IMR-90 (cell line): Measurements from ENCODE around the gene NAA80. TPM values are rescaled to one million over a fixed set of nuclear protein-coding genes. Genes with fewer than 3 reads are reported as not detected.

Experiments used
- ATAC-seq: fragments of 200-7000 bp; cut with Tn5 transposase; 2 replicates; pipeline ENCODE4 v1.9.1; 2020; ENCODE audit warnings: low read depth, mild to moderate bottlenecking, moderate library complexity
- BruUV-seq: library from RNA; stranded (reverse); fragments of 400-500 nt; replicated peaks from 2 replicates; lab custom pipeline; 2021; lab: Mats Ljungman, UMichigan
- CTCF ChIA-PET: fragments of 300-600 bp; formaldehyde crosslinking; extraction: SDS; loops from one replicate; lab custom pipeline; 2021; ENCODE audit warnings: antibody characterized with exemption; lab: Yijun Ruan, JAX
- POLR2A ChIA-PET: fragments of 300-600 bp; sonication (Branson Sonifier 250); formaldehyde crosslinking; loops from one replicate; lab custom pipeline; 2022; ENCODE audit warnings: antibody characterized with exemption; ENCODE audit not compliant: unreplicated experiment; lab: Charles Lee
- DNase-seq: peaks from one replicate; pipeline ENCODE4 v3.0.0; 2013
- H2AFZ ChIP-seq: replicated peaks from 2 replicates; pipeline ENCODE3; 2013; ENCODE audit warnings: low read length, mild to moderate bottlenecking; ENCODE audit not compliant: poor library complexity
- H2AK5ac ChIP-seq: 2 replicates; pipeline ENCODE4 v1.6.1; 2013; ENCODE audit warnings: low read depth, low read length, inconsistent platforms
- H2AK9ac ChIP-seq: replicated peaks from 2 replicates; pipeline ENCODE3; 2013; ENCODE audit warnings: mild to moderate bottlenecking, low read depth, low read length, moderate library complexity; ENCODE audit not compliant: poor library complexity
- H2BK120ac ChIP-seq: 2 replicates; pipeline ENCODE4 v1.6.1; 2013; ENCODE audit warnings: low read depth, low read length, inconsistent platforms
- H2BK15ac ChIP-seq: 3 replicates; pipeline ENCODE4 v1.6.1; 2013; ENCODE audit warnings: low read depth, low read length, inconsistent platforms
- H2BK20ac ChIP-seq: 2 replicates; pipeline ENCODE4 v1.6.1; 2013; ENCODE audit warnings: low read depth, mild to moderate bottlenecking, inconsistent platforms, low read length, moderate library complexity
- H2BK5ac ChIP-seq: 2 replicates; pipeline ENCODE4 v1.6.1; 2013; ENCODE audit warnings: mild to moderate bottlenecking, low read depth, low read length, inconsistent platforms; ENCODE audit not compliant: poor library complexity, severe bottlenecking
- H3K14ac ChIP-seq: replicated peaks from 2 replicates; pipeline ENCODE4 v1.6.1; 2013; ENCODE audit warnings: low read depth, low read length, inconsistent platforms
- H3K18ac ChIP-seq: 2 replicates; pipeline ENCODE4 v1.6.1; 2013; ENCODE audit warnings: low read depth, low read length, control low read depth
- H3K23ac ChIP-seq: 2 replicates; pipeline ENCODE4 v1.6.1; 2013; ENCODE audit warnings: low read depth, low read length, inconsistent platforms
- H3K27ac ChIP-seq: 2 replicates; pipeline ENCODE4 v1.5.1; 2013; ENCODE audit warnings: mild to moderate bottlenecking, control low read depth, low read length; ENCODE audit not compliant: insufficient read depth
- H3K27me3 ChIP-seq: 2 replicates; pipeline ENCODE4 v1.6.1; 2013; ENCODE audit warnings: low read length; ENCODE audit not compliant: control insufficient read depth, insufficient read depth
- H3K36me3 ChIP-seq: 2 replicates; pipeline ENCODE4 v1.6.1; 2013; ENCODE audit warnings: low read length, mixed read lengths; ENCODE audit not compliant: control insufficient read depth, insufficient read depth
- H3K4ac ChIP-seq: 2 replicates; pipeline ENCODE4 v1.6.1; 2013; ENCODE audit warnings: low read depth, low read length, inconsistent platforms
- H3K4me1 ChIP-seq: 2 replicates; pipeline ENCODE4 v1.6.1; 2013; ENCODE audit warnings: low read length, mixed read lengths; ENCODE audit not compliant: control insufficient read depth, insufficient read depth
- H3K4me2 ChIP-seq: 2 replicates; pipeline ENCODE4 v1.6.1; 2013; ENCODE audit warnings: low read depth, mild to moderate bottlenecking, control low read depth, low read length, moderate library complexity
- H3K4me3 ChIP-seq: 2 replicates; pipeline ENCODE4 v1.5.1; 2013; ENCODE audit warnings: low read depth, mild to moderate bottlenecking, control low read depth, low read length, moderate library complexity; ENCODE audit not compliant: insufficient read depth
- H3K56ac ChIP-seq: 2 replicates; pipeline ENCODE4 v1.6.1; 2013; ENCODE audit warnings: low read length, inconsistent platforms; ENCODE audit not compliant: insufficient read depth; ENCODE audit errors: extremely low read depth
- H3K79me1 ChIP-seq, 2 experiments: 2 replicates each; pipeline ENCODE4 v1.6.1; 2013; ENCODE audit warnings: low read length in 2 of 2, inconsistent platforms in 1 of 2, low read depth in 1 of 2
- H3K9ac ChIP-seq: 2 replicates; pipeline ENCODE4 v1.6.1; 2013; ENCODE audit warnings: low read depth, low read length, control low read depth
- H3K9me1 ChIP-seq: 2 replicates; pipeline ENCODE4 v1.6.1; 2013; ENCODE audit warnings: low read length, inconsistent platforms; ENCODE audit not compliant: insufficient read depth
- H3K9me3 ChIP-seq: 2 replicates; pipeline ENCODE4 v1.6.1; 2013; ENCODE audit warnings: low read length; ENCODE audit not compliant: control insufficient read depth, insufficient read depth
- H4K20me1 ChIP-seq: 2 replicates; pipeline ENCODE4 v1.6.1; 2013; ENCODE audit warnings: low read length, inconsistent platforms; ENCODE audit not compliant: insufficient read depth
- H4K5ac ChIP-seq: 2 replicates; pipeline ENCODE4 v1.6.1; 2013; ENCODE audit warnings: mild to moderate bottlenecking, low read depth, low read length, control low read depth
- H4K8ac ChIP-seq, 2 experiments: 2 replicates each; pipeline ENCODE4 v1.6.1; 2013; ENCODE audit warnings: low read depth in 2 of 2, low read length in 2 of 2, control low read depth in 1 of 2, inconsistent platforms in 1 of 2
- H4K91ac ChIP-seq: 2 replicates; pipeline ENCODE4 v1.6.1; 2013; ENCODE audit warnings: low read depth, low read length, inconsistent platforms; ENCODE audit not compliant: insufficient read depth
- BHLHE40 ChIP-seq: fragments of 150-350 bp; IDR thresholded peaks from 2 replicates; pipeline ENCODE4 v1.6.1; 2016; ENCODE audit warnings: mild to moderate bottlenecking, low read depth, low read length
- CHD1 ChIP-seq: IDR thresholded peaks from 2 replicates; pipeline ENCODE4 v1.6.1; 2012; ENCODE audit warnings: low read depth, low read length, improper control_type of control experiment
- ELK1 ChIP-seq: fragments of 150-350 bp; IDR thresholded peaks from 2 replicates; pipeline ENCODE4 v1.6.1; 2016; ENCODE audit warnings: low read depth, mild to moderate bottlenecking, low read length, moderate library complexity, borderline replicate concordance
- MAFK ChIP-seq: IDR thresholded peaks from 2 replicates; pipeline ENCODE4 v1.6.1; 2012; ENCODE audit warnings: low read depth, low read length, improper control_type of control experiment
- MAZ ChIP-seq: IDR thresholded peaks from 2 replicates; pipeline ENCODE4 v1.6.1; 2012; ENCODE audit warnings: low read depth, mild to moderate bottlenecking, low read length, improper control_type of control experiment, moderate library complexity, borderline replicate concordance
- NFE2L2 ChIP-seq: fragments of 150-350 bp; IDR thresholded peaks from 2 replicates; pipeline ENCODE4 v1.6.1; 2016; ENCODE audit warnings: low read depth, mild to moderate bottlenecking, low read length
- POLR2A ChIP-seq: IDR thresholded peaks from 2 replicates; pipeline ENCODE4 v1.6.1; 2012; ENCODE audit warnings: mild to moderate bottlenecking, low read depth, low read length
- RAD21 ChIP-seq: IDR thresholded peaks from 2 replicates; pipeline ENCODE4 v1.6.1; 2012; ENCODE audit warnings: low read length, improper control_type of control experiment
- RCOR1 ChIP-seq: IDR thresholded peaks from 2 replicates; pipeline ENCODE4 v1.6.1; 2012; ENCODE audit warnings: mild to moderate bottlenecking, low read length, improper control_type of control experiment; ENCODE audit not compliant: insufficient replicate concordance
- RFX5 ChIP-seq: IDR thresholded peaks from 2 replicates; pipeline ENCODE4 v1.8.0; 2012; ENCODE audit warnings: low read depth, mild to moderate bottlenecking, low read length, moderate library complexity
- SMC3 ChIP-seq: fragments of 150-350 bp; IDR thresholded peaks from 2 replicates; pipeline ENCODE4 v1.6.1; 2016; ENCODE audit warnings: low read depth, mild to moderate bottlenecking, antibody characterized with exemption, low read length, moderate library complexity
- WGBS, 2 experiments: methylation state at CpG; one replicate each; pipeline versions ENCODE4 v1.1.5 to v1.1.7; 2013; ENCODE audit warnings: missing lambda C conversion rate in 2 of 2; ENCODE audit not compliant: insufficient read length in 1 of 2; ENCODE audit errors: extremely low coverage in 2 of 2; 5-methylcytosine and 5-hydroxymethylcytosine counted together
- dilution Hi-C: fragments of 300-500 bp; cut with HindIII; formaldehyde crosslinking; loops from one replicate; pipeline ENCODE4 v1.14.3; 2018; ENCODE audit warnings: low sequenced_read_pairs; ENCODE audit not compliant: unreplicated experiment
- in situ Hi-C: fragments of 300-500 bp; cut with MboI; formaldehyde crosslinking; loops from 3 replicates; pipeline ENCODE4 v1.14.3; 2019; ENCODE audit warnings: low sequenced_read_pairs, inconsistent platforms, mixed read lengths
- intact Hi-C: fragments of 100-400 bp; cut with micrococcal nuclease; formaldehyde crosslinking; loops from 2 replicates; pipeline ENCODE4 v1.10.0; 2022
- polyA plus RNA-seq, 3 experiments: library from polyadenylated mRNA; depleted of rRNA; stranded (reverse); fragments of >200 nt; gene quantifications; 2 replicates each; pipeline ENCODE4 v1.2.3, GENCODE V29; 2012; ENCODE audit warnings: low replicate concordance in 1 of 3
- total RNA-seq: library from RNA; depleted of rRNA; stranded (reverse); fragments of >200 nt; gene quantifications from 2 replicates; pipeline ENCODE4 v1.2.3, GENCODE V29; 2012
- TF ChIP-seq, protein P1 (sequence below): fragments of 150-350 bp; IDR thresholded peaks from 2 replicates; pipeline ENCODE4 v1.6.1; 2017; ENCODE audit warnings: mild to moderate bottlenecking, antibody characterized with exemption, low read length, low read depth

NAA80 gene
- total and polyA plus RNA-seq, 2 of the 4 experiments (the other 2 are of a cell fraction) = 5.0 to 14.4 TPM

- H3K4me1 ChIP-seq = peaks cover 67% of the 10 kb centered on the region
- H2BK120ac ChIP-seq = peak overlapping the region; percentile 97
- H2BK20ac ChIP-seq = peak overlapping the region; percentile 96
- peak overlapping the region; percentile 100 for H2AK5ac ChIP-seq
- H2BK15ac ChIP-seq = peak overlapping the region; percentile 97; the same call in 2 of the 3 replicates
- in situ Hi-C loops (no loop called here), dilution Hi-C loops (no loop called here), intact Hi-C loops (loop anchor here (5.0 kb wide), 1 partner anchor 57 kb away; the partner anchor contains the start of gene HYAL2)
- H3K79me1 ChIP-seq = peaks cover 6 to 61% of the 10 kb centered on the region in 2 experiments; a peak in 3 of 4 replicates
- H3K27me3 ChIP-seq = no peaks in the 10 kb centered on the region
- peak overlapping the region; percentile 3; the same call in 1 of the 2 replicates for H3K4me2 ChIP-seq
- 92% methylated on average over 2 of the region's 7 CpGs; no CpG with 5 or more reads in 1 of the 2 experiments for WGBS, 2 experiments
- H2AK9ac ChIP-seq = peak overlapping the region; percentile 97
- POLR2A ChIA-PET = interaction anchor here (0.6 to 0.7 kb wide), 4 partner anchors 27 to 158 kb away, joined by 3 to 6 read pairs (median 4); no protein-coding TSS in a partner anchor
- peak overlapping the region; percentile 73 for H3K23ac ChIP-seq
- H3K14ac ChIP-seq = peak overlapping the region; percentile 83
- H3K36me3 ChIP-seq = no peaks in the 10 kb centered on the region
- peak overlapping the region; percentile 53 for H3K9ac ChIP-seq
- no TSS peak for BruUV-seq
- H2AFZ ChIP-seq = peak overlapping the region; percentile 81
- CTCF ChIA-PET = interaction anchor here (0.7 kb wide), 1 partner anchor 8 kb away, joined by 4 read pairs; no protein-coding TSS in a partner anchor
- H3K4me3 ChIP-seq = no peak overlapping the region
- peak overlapping the region; percentile 67; the same call in 1 of the 2 replicates for H3K56ac ChIP-seq
- no peak for TF ChIP-seq RCOR1
- TF ChIP-seq CHD1 = no peak
- TF ChIP-seq MAFK = no peak
- TF ChIP-seq ELK1 = no peak
- TF ChIP-seq POLR2A = no peak
- no peak for TF ChIP-seq NFE2L2
- no peak for TF ChIP-seq SMC3
- no peak for TF ChIP-seq RAD21
- no peak for TF ChIP-seq BHLHE40
- no peak for TF ChIP-seq RFX5
- TF ChIP-seq, protein P1, sequence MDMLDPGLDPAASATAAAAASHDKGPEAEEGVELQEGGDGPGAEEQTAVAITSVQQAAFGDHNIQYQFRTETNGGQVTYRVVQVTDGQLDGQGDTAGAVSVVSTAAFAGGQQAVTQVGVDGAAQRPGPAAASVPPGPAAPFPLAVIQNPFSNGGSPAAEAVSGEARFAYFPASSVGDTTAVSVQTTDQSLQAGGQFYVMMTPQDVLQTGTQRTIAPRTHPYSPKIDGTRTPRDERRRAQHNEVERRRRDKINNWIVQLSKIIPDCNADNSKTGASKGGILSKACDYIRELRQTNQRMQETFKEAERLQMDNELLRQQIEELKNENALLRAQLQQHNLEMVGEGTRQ = no peak
- no peak for TF ChIP-seq MAZ
- peak overlapping the region; percentile 94 for H4K5ac ChIP-seq
- ATAC-seq (no peak), DNase-seq (no peak)
- H4K8ac ChIP-seq = peak overlapping the region; percentile 99
- peak overlapping the region; percentile 85 for H2BK5ac ChIP-seq
- peak overlapping the region; percentile 100 for H3K4ac ChIP-seq
- peak overlapping the region; percentile 82 for H3K18ac ChIP-seq
- no peaks in the 10 kb centered on the region for H3K9me3 ChIP-seq
- H3K9me1 ChIP-seq = peaks cover 43% of the 10 kb centered on the region
- peak overlapping the region; percentile 99 for H4K91ac ChIP-seq
- H3K27ac ChIP-seq = peak overlapping the region; percentile 97
- no peaks in the 10 kb centered on the region for H4K20me1 ChIP-seq
These were observed 34.2 kb downstream of the NAA80 start for GRCh38 chr3:50264964-50265485.
